GM12873 (cell line): ENCODE data around the gene DLD.

Experiments used
- CTCF ChIP-seq: IDR thresholded peaks from 2 replicates; pipeline ENCODE4 v1.5.1; 2012; ENCODE audit warnings: low read depth, mild to moderate bottlenecking, moderate library complexity, low read length, control low read depth; ENCODE audit not compliant: insufficient read depth; ENCODE audit errors: missing control alignments

The DLD gene

GRCh38 chr7:107865956-107866775, 24.8 kb upstream of the DLD start:
- no peak for TF ChIP-seq CTCF

DNA sequence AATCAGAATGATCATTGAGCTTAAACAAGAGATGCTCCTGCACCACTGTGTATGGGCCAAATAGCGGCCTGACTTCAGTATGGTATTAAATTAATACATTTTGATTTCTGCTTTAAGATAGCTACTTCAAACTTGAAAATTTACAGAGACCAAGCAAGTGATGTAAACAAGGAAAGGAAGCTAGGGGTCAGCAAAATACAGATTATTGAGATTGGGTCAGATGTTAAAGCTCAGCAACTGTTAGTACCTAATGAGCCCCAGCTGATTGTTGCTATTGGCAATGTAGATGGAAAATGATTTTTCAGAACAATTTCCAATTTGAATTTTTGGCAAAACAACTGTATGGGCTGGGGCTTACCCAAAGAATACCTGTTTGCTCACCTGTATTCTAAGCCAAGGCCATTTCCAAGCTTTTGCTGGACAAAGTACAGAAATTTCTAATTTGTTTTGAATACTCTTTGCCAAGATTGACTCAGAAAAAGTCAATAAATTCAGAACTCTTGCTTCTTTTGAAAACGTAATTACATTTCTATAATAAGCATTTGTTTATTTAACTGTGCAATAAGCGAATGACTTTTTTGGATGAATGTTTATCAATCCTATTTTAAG, 23.0 kb upstream of the DLD start:
- no peak for TF ChIP-seq CTCF

GRCh38 chr7:107870427-107871000, 20.5 kb upstream of the DLD start:
- no peak for TF ChIP-seq CTCF

DNA sequence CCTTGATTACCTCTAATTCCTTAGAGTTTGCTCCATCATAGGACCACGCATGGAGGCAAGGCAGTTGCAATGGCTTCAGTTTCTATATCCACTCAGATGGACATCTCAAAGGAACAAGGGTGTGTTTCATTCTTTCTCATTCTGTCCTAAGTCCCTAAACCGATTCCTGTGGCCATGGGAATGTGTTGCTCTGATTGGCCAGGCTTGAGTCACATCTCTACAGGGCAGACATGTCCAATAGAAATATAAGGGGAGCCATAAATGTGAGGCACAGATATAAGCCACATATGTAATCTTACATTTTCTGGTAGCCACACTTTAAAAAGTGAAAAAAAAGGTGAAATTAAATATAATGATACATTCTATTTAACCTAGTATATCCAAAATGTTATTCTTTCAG, 16.9 kb upstream of the DLD start:
- TF ChIP-seq CTCF, result no peak

- TF ChIP-seq CTCF, result peak; percentile 79
These were observed 16.2 kb upstream of the DLD start for GRCh38 chr7:107874605-107875446.

DNA sequence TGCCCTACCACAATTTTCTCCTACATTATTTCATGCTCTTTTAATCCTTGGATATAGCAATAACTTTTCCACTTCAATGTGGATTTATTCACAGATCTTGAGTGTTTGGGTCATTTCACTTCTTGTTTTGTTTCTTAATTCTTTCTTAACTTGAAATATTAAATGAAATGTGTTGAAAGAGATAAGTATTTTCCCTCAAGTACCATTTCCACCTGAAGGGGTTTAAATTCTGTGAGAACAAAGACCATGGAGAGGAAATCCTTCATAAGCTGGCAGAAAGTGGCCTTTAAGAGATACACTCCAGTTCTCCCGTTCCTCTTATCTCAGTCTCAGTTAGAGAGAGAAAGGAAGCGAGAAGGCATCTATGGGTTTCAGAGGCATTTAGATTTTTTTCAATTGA, 14.1 kb upstream of the DLD start:
- no peak for TF ChIP-seq CTCF
